Right renal cortex interstitium (tissue), 3 donors: ENCODE results near the gene SYCP1. TPM values are rescaled to one million over a fixed set of nuclear protein-coding genes. Genes with fewer than 3 reads are reported as not detected.

ENCODE experiments used
- polyA plus RNA-seq, 3 donors: library from polyadenylated mRNA; unstranded; fragments of 120-200 nt; gene quantifications; one replicate each; pipeline ENCODE4 v1.2.1, GENCODE V29; 2013; ENCODE audit not compliant: insufficient read length in 3 of 3

SYCP1 gene
- polyA plus RNA-seq, 3 donors, result 0.15 to 0.28 (median 0.21) TPM

Other genes starting within 250 kb of the SYCP1 start
- 1 to 10 TPM; 3.1 to 4.5 (median 4.1) TPM for gene DENND2C, start 184.8 kb upstream of the SYCP1 start, polyA plus RNA-seq
- not detected for gene AMPD1, start 159.3 kb upstream of the SYCP1 start, polyA plus RNA-seq
- gene NRAS, start 138.1 kb upstream of the SYCP1 start, polyA plus RNA-seq, result 10 to 100 TPM; 69.9 to 74.0 (median 74.0) TPM
- 100 to 1,000 TPM; 452 to 513 (median 466) TPM for gene CSDE1, start 96.9 kb upstream of the SYCP1 start, polyA plus RNA-seq
- gene SIKE1, start 74.2 kb upstream of the SYCP1 start, polyA plus RNA-seq, result 10 to 100 TPM; 54.6 to 62.4 (median 55.6) TPM
- under 1 TPM in 1 of 3 donors, not detected in 2; 0.61 TPM for gene TSHB, start 175.0 kb downstream of the SYCP1 start, polyA plus RNA-seq
- gene TSPAN2, start 234.6 kb downstream of the SYCP1 start, polyA plus RNA-seq, result 10 to 100 TPM; 38.6 to 44.0 (median 40.2) TPM